Glomerular endothelial cell (primary cell): ENCODE measurements around the gene DIPK1B. TPM values are rescaled to one million over a fixed set of nuclear protein-coding genes. Genes with fewer than 3 reads are reported as not detected.
"Not testable (repeated sequence)": the region's sequence is repeated elsewhere in the genome, so short reads cannot be mapped to it uniquely, and the experiment has no call there.

ENCODE experiments used
- DNase-seq: peaks from one replicate; pipeline ENCODE4 v3.0.0-alpha.2; 2011; ENCODE audit warnings: low read depth, low spot score; ENCODE audit errors: extremely low read depth
- total RNA-seq: library from RNA; depleted of rRNA; stranded (reverse); fragments of >200 nt; gene quantifications from 2 replicates; pipeline ENCODE4 v1.2.3, GENCODE V29; 2015

Gene DIPK1B
- total RNA-seq, 1 donor from 2014 or later: 247 TPM

- DNase-seq: no peak
Observed at GRCh38 chr9:136748666-136749611, 36.6 kb downstream of the DIPK1B start.

DNA sequence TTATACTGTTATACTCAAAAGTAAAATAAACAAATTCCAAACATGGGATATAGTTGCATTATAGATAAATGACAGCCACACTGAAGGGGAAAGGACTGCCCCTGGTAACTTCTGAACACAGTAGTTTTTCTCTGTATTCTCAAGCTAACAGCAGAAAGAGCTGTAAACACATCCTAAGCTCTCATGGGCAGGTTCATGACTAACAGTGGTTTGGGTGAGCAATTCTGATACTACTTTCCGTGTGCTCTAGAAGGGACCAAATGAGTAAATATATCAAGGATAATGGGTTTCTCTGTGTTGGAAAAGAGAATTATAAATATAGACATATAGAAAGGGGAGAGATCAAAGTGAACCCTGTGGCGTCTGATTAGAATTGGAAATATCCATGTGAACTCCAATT lies 38.2 kb downstream of the DIPK1B start:
- no peak for DNase-seq

DNA sequence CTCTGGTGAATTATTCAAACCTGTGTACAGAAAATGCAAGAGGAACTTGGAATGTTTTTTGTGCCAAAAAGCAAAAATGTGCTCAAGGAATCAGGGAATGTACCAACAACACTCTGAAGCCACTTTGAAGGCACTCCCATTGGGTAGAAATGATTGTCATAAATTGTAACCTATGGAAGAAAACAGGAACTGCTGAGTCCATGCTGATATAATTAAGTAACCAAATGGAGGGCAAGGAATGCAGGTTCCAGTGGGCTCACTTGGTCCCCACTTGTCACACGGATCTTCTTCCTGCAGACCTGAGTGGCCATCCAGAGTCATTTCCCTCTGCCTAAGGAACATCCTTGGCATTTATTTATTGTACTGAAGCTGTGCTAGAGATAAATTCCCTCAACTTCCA lies 38.9 kb downstream of the DIPK1B start:
- no peak for DNase-seq

DNA sequence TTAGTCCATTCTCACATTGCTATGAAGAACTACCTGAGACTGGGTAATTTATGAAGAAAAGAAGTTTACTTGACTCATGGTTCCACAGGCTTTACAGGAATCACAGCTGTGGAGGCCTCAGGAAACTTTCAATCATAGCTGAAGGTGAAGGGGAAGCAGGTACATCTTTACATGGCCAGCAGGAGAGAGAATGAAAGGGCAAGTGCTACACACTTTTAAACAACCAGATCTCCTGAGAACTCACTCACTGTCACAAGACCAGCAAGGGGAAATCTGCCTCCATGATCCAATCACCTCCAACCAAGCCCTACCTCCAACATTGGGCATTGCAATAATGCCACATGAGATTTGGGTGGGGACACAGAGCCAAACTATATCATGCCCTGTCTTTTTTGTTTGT lies 39.4 kb downstream of the DIPK1B start:
- no peak for DNase-seq

DNA sequence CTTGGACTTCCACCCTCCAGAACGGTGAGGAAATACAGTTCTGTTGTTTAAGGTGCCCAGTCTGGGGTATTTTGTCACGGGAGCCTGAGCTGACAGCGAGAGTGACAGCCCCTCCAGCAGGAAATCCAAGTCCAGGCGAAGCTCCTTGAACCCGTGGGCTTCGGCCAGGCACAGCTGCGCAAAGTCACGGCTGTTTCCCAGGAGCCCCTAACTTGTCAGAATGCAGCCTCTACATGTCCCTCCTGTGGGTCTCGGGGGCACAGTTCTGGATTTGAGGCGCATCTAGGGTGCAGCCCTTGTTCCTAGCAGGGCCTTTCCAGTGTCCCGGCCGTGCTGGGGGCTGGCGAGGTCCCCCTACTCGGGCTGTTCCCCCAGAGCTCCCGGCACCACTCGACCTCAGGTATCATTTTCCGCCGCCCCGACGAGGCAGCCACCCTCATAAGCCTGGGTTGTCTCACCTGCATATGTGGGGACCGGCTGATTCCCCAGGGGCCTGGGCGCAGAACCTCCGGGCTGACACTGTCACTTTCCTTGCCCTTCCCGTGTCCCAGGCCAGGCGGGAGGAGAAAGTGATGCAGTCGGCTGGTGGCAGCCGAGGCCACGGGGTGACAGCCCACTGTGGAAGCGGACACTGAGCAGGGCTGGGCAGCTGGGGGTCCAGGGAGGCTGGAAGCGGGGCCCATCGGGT lies 41.1 kb downstream of the DIPK1B start:
- DNase-seq: no peak

- no peak for DNase-seq
Observed at GRCh38 chr9:136754059-136754572, 41.7 kb downstream of the DIPK1B start.

- no peak for DNase-seq
Observed at GRCh38 chr9:136754626-136755301, 42.4 kb downstream of the DIPK1B start.

DNA sequence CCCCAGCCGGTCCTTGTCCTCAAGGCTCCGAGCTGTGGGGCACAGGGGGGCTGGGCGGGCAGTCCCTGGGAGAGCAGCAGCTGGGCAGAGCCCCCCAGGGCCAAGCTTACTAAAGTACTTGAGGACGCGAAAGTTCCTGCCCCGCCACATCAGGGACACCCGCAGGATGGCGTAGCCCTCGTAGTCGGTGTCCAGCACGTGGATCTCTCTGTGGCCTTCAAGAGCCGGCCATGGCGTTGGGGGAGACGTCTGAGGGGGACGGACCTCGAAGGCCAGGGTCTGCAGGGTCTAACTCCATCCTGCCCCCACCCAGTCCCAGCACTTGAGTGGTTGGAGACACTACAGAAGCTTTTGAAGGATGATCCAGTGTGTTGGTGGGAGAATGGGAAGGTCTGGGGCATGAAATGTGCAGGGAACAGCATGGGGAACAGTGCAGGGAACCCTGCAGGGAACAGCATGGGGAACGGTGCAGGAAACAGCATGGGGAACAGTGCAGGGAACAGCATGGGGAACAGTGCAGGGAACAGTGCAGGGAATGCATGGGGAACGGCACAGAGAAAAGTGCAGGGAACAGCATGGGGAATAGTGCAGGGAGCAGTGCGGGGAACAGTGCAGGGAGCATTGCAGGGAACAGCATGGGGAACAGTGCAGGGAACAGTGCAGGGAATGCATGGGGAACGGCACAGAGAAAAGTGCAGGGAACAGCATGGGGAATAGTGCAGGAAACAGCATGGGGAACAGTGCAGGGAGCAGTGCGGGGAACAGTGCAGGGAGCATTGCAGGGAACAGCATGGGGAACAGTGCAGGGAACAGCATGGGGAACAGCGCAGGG lies 43.1 kb downstream of the DIPK1B start:
- not testable (repeated sequence) for DNase-seq

GRCh38 chr9:136756134-136756438 lies 43.7 kb downstream of the DIPK1B start:
- DNase-seq: no peak

DNA sequence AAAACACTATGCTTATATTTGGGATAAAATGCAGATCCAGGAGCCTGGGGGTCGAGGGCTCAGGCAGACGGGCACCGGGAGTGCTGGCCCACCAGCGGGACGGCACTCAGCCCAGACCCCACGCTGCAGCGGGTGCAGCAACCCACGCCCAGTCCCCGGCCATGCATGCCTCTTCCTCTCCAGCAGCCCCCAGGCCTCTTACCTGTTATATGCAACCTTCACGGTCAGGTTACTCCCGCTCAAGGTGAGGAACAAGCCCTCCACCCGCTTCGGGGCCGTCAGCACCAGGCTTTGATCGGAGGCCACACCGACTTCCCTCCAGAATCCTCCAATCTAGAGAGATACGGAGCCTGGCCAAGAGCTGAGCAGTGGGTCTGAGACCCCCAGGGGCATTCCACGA lies 44.5 kb downstream of the DIPK1B start:
- no peak for DNase-seq

DNA sequence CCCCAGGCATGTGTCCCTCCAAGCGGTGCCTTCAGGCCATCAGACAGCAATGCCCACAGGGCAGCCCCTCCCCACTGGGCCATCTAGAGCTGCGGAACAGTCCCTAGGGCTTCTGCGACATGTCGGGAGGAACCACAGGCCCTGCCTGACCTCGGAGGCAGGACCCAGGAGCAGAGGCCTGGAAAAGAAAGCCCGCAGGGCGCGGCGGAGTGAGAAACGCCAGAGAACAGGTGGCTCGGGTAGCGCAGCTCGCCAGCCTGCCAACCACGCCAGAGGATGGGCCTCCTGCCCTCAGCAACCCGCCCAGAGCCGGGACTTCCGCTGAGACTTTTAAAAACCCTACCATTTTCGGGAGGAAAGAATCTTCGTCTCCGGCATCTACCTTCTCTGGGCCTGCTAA lies 45.0 kb downstream of the DIPK1B start:
- DNase-seq: no peak

GRCh38 chr9:136757751-136758140 lies 45.4 kb downstream of the DIPK1B start:
- no peak for DNase-seq

GRCh38 chr9:136759001-136759400 lies 46.6 kb downstream of the DIPK1B start:
- DNase-seq: no peak

DNA sequence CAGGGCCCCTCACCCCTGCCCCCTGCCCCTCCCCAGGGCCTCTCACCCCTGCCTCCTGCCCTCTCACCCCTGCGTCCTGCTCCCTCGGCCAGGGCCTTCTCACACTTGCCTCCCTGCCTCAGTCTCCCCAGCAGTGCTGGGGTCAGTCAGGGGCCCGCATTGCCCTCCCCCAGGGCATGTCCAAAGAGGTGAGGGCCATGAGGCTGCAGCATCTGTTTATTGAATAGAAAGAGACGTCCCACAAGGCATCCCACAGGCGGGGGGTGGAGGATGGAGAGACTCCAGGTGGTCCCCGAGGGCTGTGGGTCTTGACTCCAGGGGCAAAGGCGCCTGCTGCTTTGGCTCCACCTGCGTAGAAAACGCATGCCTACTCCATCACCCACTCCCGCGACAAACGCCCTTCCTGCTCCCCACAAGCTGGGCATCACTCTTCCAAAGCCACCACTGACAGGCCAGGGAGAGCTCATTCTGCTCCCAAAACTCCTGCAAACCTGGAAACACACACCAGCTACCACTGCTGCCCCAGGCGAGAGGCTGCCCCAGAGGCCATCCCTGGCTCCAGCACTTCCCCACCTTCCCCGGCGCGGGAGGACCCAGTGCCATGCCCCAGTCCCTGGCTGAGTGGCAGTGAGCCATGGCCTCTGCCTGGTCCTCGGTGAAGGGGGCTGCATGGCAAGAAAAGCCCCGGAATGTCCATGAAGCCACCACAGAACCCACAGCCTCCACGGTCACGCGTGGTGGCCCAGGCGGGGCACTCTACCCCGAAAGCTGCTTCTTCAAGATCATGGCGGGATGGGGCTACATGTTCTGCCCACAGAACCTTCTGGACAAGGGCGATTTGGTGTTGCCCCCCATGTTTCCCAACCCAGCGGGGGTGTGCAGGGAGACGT lies 47.3 kb downstream of the DIPK1B start:
- DNase-seq: no peak

DNA sequence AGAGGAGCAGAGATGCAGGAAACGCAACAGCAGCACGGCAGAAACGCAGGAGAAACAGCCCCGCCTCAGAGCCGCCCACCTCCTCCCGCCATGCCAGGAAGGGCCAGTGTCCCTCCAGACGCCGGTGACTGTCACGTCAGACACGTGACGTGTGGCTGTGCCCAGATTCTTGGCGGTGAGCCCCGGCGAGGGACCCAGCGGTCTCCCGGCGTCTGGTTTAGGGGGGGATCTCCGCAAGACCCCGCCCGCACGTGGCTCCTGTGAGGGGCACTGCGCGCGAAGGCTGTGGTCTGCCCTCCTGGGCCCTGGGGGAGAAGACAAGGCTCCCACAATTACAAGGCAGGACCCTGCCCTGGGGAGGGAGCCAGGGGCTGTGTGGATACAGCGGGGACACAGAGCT lies 48.1 kb downstream of the DIPK1B start:
- no peak for DNase-seq

- not testable (repeated sequence) for DNase-seq
Observed at GRCh38 chr9:136760834-136761544, 48.6 kb downstream of the DIPK1B start.

GRCh38 chr9:136761545-136761981 lies 49.2 kb downstream of the DIPK1B start:
- DNase-seq: no peak

- no peak for DNase-seq
Observed at GRCh38 chr9:136762221-136762691, 49.9 kb downstream of the DIPK1B start.
